Cardiac muscle cell (in vitro differentiated cells and primary cell): Measurements from ENCODE around the gene PRR16. TPM values are rescaled to one million over a fixed set of nuclear protein-coding genes. Genes with fewer than 3 reads are reported as not detected.

Experiments
- DNase-seq, 2 donors: peaks; one replicate each; pipeline versions ENCODE4 v3.0.0 to v3.0.0-alpha.2; 2010 to 2017; ENCODE audit warnings: low read depth in 1 of 2, low spot score in 1 of 2
- H3K27ac ChIP-seq: fragments of 200-600 bp; sonication (generic); 2 replicates; pipeline ENCODE4 v1.5.1; 2016
- H3K27me3 ChIP-seq: fragments of 200-600 bp; sonication (generic); 2 replicates; pipeline ENCODE4 v1.6.0; 2016; ENCODE audit warnings: control low read depth
- H3K36me3 ChIP-seq: fragments of 200-600 bp; sonication (generic); 2 replicates; pipeline ENCODE4 v1.5.1; 2016; ENCODE audit warnings: control low read depth
- H3K4me1 ChIP-seq: fragments of 200-600 bp; sonication (generic); 2 replicates; pipeline ENCODE4 v1.8.1; 2017; ENCODE audit warnings: low read depth, mild to moderate bottlenecking, mixed run types
- H3K4me3 ChIP-seq: fragments of 200-600 bp; sonication (generic); 2 replicates; pipeline ENCODE4 v1.5.1; 2016; ENCODE audit warnings: mild to moderate bottlenecking
- H3K9me3 ChIP-seq: fragments of 200-600 bp; sonication (generic); 2 replicates; pipeline ENCODE4 v1.5.1; 2017; ENCODE audit warnings: low read depth, mild to moderate bottlenecking, control low read depth
- polyA plus RNA-seq: library from polyadenylated mRNA; unstranded; fragments of >200 nt; fragmentation: Nextera tagmentation; extraction: Ambion mirVana; gene quantifications from 2 replicates; pipeline ENCODE4 v1.2.1, GENCODE V29; 2016
- total RNA-seq: library from RNA; depleted of rRNA; stranded (reverse); fragments of >200 nt; gene quantifications from 2 replicates; pipeline ENCODE4 v1.2.3, GENCODE V29; 2016
- TF ChIP-seq, protein P1 (sequence below): IDR thresholded peaks from 2 replicates; pipeline ENCODE4 v1.5.1; 2012; ENCODE audit warnings: low read depth, mild to moderate bottlenecking, low read length

Gene PRR16
- total and polyA plus RNA-seq, 2 experiments from 2014 or later: 2.3 to 5.4 TPM

DNA sequence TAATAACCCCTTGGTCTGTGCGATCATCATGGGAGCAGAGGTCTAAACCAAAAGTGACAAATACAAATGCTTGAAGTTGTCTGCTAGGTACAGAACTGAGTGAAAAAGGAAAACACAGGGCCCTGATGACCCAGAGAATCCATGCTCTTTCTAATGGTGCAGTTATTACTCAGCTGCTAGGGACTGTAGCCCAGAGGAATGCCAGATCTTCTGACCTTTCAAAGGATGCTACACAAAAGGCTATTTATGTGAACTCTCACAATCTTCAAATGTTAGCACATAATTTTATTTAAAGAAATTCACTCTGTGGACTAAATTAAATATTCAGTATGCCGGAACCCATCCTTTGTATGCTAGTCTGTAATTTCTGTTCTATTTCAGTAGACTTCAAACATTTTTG, 79.9 kb downstream of the PRR16 start:
- no peaks in the 10 kb centered on the region for H3K9me3 ChIP-seq
- TF ChIP-seq, protein P1, sequence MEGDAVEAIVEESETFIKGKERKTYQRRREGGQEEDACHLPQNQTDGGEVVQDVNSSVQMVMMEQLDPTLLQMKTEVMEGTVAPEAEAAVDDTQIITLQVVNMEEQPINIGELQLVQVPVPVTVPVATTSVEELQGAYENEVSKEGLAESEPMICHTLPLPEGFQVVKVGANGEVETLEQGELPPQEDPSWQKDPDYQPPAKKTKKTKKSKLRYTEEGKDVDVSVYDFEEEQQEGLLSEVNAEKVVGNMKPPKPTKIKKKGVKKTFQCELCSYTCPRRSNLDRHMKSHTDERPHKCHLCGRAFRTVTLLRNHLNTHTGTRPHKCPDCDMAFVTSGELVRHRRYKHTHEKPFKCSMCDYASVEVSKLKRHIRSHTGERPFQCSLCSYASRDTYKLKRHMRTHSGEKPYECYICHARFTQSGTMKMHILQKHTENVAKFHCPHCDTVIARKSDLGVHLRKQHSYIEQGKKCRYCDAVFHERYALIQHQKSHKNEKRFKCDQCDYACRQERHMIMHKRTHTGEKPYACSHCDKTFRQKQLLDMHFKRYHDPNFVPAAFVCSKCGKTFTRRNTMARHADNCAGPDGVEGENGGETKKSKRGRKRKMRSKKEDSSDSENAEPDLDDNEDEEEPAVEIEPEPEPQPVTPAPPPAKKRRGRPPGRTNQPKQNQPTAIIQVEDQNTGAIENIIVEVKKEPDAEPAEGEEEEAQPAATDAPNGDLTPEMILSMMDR: no peak
- no peak for DNase-seq
- H3K4me3 ChIP-seq: no peak overlapping the region
- no peaks in the 10 kb centered on the region for H3K27me3 ChIP-seq
- no peaks in the 10 kb centered on the region for H3K36me3 ChIP-seq
- no peak overlapping the region for H3K27ac ChIP-seq
- H3K4me1 ChIP-seq: no peaks in the 10 kb centered on the region

DNA sequence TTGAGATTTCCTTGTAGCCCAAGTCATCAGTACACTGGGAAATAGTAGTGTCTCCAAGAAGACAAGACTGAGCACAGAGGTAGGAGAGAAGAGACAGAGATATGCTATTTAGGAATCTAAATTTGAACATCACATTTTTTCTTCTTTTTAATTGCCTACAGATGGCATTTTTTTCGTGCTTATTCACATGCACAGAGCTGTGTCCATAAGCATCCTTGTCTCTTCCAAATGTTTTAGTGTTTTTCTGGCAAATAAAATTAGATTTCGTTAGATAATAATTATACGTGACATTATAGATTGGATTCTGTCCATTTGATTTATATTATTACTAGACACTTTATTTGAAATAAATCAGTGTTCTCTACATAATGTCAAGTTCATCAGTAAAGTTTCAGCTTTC, 80.9 kb downstream of the PRR16 start:
- Histone ChIP-seq H3K27ac (no peak overlapping the region), H3K27me3 (no peaks in the 10 kb centered on the region), H3K9me3 (no peaks in the 10 kb centered on the region), H3K36me3 (no peaks in the 10 kb centered on the region), H3K4me3 (no peak overlapping the region), H3K4me1 (no peaks in the 10 kb centered on the region)
- TF ChIP-seq, protein P1: no peak
- DNase-seq: no peak

DNA sequence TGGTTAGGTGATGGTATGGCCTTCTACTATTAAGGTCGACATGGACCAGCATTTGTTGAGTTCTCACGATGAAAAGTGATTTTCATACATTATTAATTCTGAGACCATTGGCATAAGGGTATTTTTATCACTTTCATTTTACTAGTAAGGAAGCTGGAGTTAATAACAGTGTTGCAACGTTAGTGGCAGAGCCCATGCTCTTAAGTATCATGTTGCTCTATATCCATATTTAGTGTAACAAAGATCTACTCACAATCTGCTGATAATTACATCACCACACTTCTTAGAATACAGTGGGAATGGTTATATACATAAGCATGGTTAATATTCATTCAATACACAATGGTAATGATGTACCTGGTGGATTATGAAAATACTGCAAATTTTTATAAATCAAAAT, 81.9 kb downstream of the PRR16 start:
- H3K4me1 ChIP-seq: no peaks in the 10 kb centered on the region
- DNase-seq: no peak
- H3K27me3 ChIP-seq: no peaks in the 10 kb centered on the region
- H3K36me3 ChIP-seq: no peaks in the 10 kb centered on the region
- TF ChIP-seq, protein P1: no peak
- H3K4me3 ChIP-seq: no peak overlapping the region
- H3K27ac ChIP-seq: no peak overlapping the region
- H3K9me3 ChIP-seq: no peaks in the 10 kb centered on the region

DNA sequence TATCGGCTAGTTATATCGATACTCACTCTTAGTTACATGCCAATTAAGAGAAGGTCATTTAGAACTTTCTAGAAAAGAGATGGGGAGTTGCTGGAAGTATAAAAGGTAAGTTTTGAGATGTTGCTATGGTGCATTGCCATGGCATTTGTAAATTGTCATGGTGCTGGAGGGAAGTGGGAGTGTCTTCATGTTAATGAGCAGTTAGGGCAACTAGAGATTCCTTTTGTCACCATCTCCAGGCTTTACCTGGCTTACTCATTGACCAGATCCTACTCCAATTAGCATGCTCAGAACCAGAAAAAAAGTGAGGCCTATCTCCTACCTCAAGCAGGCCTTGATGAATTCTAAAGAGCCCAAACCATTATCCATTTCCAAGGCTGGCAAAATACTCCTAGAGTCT, 82.8 kb downstream of the PRR16 start:
- Histone ChIP-seq H3K36me3 (no peaks in the 10 kb centered on the region), H3K4me3 (no peak overlapping the region), H3K9me3 (no peaks in the 10 kb centered on the region), H3K27me3 (no peaks in the 10 kb centered on the region), H3K4me1 (no peaks in the 10 kb centered on the region), H3K27ac (no peak overlapping the region)
- DNase-seq: no peak
- TF ChIP-seq, protein P1: no peak

DNA sequence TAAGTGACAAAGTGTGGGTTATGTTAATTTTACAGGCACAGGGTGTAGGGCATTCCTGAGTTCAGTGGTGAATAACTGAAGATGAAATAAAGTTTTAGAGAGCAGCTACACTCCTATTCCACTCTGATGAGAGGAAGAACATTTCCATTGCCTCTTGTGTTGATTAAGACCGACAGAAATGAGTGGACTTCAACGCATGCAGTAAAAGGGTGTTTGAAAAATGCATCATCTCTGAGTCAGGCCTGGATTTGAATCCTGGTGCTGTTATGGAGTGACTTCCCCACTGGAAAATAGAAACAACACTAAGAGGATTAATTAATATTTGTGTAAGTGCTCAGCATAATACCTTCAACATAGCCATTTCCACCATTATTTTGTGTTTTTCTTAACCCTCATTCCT, 86.3 kb downstream of the PRR16 start:
- Histone ChIP-seq H3K36me3 (no peaks in the 10 kb centered on the region), H3K9me3 (no peaks in the 10 kb centered on the region), H3K4me3 (no peak overlapping the region), H3K4me1 (no peaks in the 10 kb centered on the region), H3K27me3 (no peaks in the 10 kb centered on the region), H3K27ac (no peak overlapping the region)
- DNase-seq: no peak
- TF ChIP-seq, protein P1: no peak

DNA sequence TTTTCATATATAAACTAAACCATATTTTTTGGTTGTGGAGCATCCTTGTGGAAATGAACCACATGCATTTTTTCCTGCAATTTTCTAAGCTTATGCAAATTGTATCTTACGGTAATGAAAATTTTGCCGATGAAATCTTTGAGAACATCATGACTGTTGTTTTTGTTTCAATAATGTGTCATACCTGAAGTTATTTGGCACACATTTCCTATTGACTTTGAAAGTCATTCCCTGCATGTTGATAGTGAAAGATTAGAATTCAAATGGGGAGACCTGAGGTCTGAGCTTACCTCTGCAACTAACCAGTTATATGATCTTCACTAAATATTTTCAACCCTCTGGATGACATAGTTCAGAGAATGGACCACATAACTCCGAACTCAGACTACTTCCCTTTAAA, 88.5 kb downstream of the PRR16 start:
- no peak for DNase-seq
- H3K27me3 ChIP-seq: no peaks in the 10 kb centered on the region
- no peaks in the 10 kb centered on the region for H3K36me3 ChIP-seq
- no peak overlapping the region for H3K4me3 ChIP-seq
- TF ChIP-seq, protein P1: no peak
- no peaks in the 10 kb centered on the region for H3K9me3 ChIP-seq
- no peak overlapping the region for H3K27ac ChIP-seq
- no peaks in the 10 kb centered on the region for H3K4me1 ChIP-seq
